PC-9 (cell line): ENCODE results near the gene SEMA3B. TPM values are rescaled to one million over a fixed set of nuclear protein-coding genes. Genes with fewer than 3 reads are reported as not detected.

Source experiments
- BruUV-seq: library from RNA; stranded (reverse); fragments of 400-500 nt; replicated peaks from 2 replicates; lab custom pipeline; 2021; lab: Mats Ljungman, UMichigan
- CTCF ChIA-PET: fragments of 300-600 bp; sonication (Branson Sonifier 250); formaldehyde crosslinking; loops from one replicate; lab custom pipeline; 2022; ENCODE audit warnings: antibody characterized with exemption; lab: Charles Lee
- POLR2A ChIA-PET: fragments of 300-600 bp; sonication (Branson Sonifier 250); formaldehyde crosslinking; loops from one replicate; lab custom pipeline; 2022; ENCODE audit warnings: antibody characterized with exemption; ENCODE audit not compliant: unreplicated experiment; lab: Charles Lee
- DNase-seq, 2 experiments: peaks; one replicate each; pipeline versions ENCODE4 v3.0.0 to v3.0.0-alpha.2; 2015 to 2022; ENCODE audit warnings: mixed read lengths in 1 of 2
- H2AFZ ChIP-seq: fragments of 200-600 bp; sonication (generic); 2 replicates; pipeline ENCODE4 v1.8.1; 2017; ENCODE audit warnings: antibody characterized with exemption
- H3F3A ChIP-seq: fragments of 200-600 bp; sonication (generic); 2 replicates; pipeline ENCODE4 v1.8.1; 2017; ENCODE audit warnings: antibody characterized with exemption, mild to moderate bottlenecking, low read depth; ENCODE audit not compliant: insufficient read depth
- H3K27ac ChIP-seq: fragments of 200-600 bp; sonication (generic); 2 replicates; pipeline ENCODE4 v1.6.1; 2016; ENCODE audit warnings: mixed run types
- H3K27me3 ChIP-seq: fragments of 200-600 bp; sonication (generic); 2 replicates; pipeline ENCODE4 v1.6.1; 2016; ENCODE audit warnings: low read depth, mixed run types; ENCODE audit not compliant: insufficient read depth
- H3K36me3 ChIP-seq: fragments of 200-600 bp; sonication (generic); 2 replicates; pipeline ENCODE4 v1.6.1; 2016; ENCODE audit warnings: low read depth, mixed run types
- H3K4me1 ChIP-seq: fragments of 200-600 bp; sonication (generic); replicated peaks from 2 replicates; pipeline ENCODE4 v1.6.1; 2016; ENCODE audit warnings: mixed run types; ENCODE audit not compliant: insufficient read depth
- H3K4me2 ChIP-seq: fragments of 200-600 bp; sonication (generic); 2 replicates; pipeline ENCODE4 v1.6.1; 2017; ENCODE audit warnings: mixed run types
- H3K4me3 ChIP-seq: fragments of 200-600 bp; sonication (generic); 2 replicates; pipeline ENCODE4 v1.6.1; 2016; ENCODE audit warnings: mixed run types
- H3K79me2 ChIP-seq: fragments of 200-600 bp; sonication (generic); 2 replicates; pipeline ENCODE4 v1.6.1; 2017; ENCODE audit warnings: low read depth, mixed run types
- H3K9me2 ChIP-seq: fragments of 200-600 bp; sonication (generic); 2 replicates; pipeline ENCODE4 v1.8.1; 2017; ENCODE audit warnings: mild to moderate bottlenecking; ENCODE audit not compliant: insufficient read depth
- H3K9me3 ChIP-seq: fragments of 200-600 bp; sonication (generic); 2 replicates; pipeline ENCODE4 v1.8.1; 2016; ENCODE audit warnings: low read depth; ENCODE audit not compliant: insufficient read depth
- H4K20me1 ChIP-seq: fragments of 200-600 bp; sonication (generic); 2 replicates; pipeline ENCODE4 v1.8.1; 2017; ENCODE audit not compliant: insufficient read depth
- EZH2 ChIP-seq: fragments of 200-600 bp; sonication (generic); IDR thresholded peaks from 2 replicates; pipeline ENCODE4 v1.8.0; 2017; ENCODE audit warnings: antibody characterized with exemption, low read depth
- intact Hi-C: fragments of 100-400 bp; cut with micrococcal nuclease; formaldehyde crosslinking; loops from one replicate; pipeline ENCODE4 v1.10.0; 2022; ENCODE audit not compliant: unreplicated experiment
- total RNA-seq: library from RNA; stranded (reverse); gene quantifications from 2 replicates; pipeline ENCODE4 v1.2.3, GENCODE V29; 2021
- TF ChIP-seq, protein P1 (sequence below): fragments of 200-600 bp; sonication (generic); conservative IDR thresholded peaks from 2 replicates; pipeline ENCODE4 v1.6.1; 2017; ENCODE audit warnings: mixed run types, antibody characterized with exemption, mild to moderate bottlenecking, moderate library complexity

The SEMA3B gene
- total RNA-seq, 1 experiment from 2014 or later, result 52.4 TPM

DNA sequence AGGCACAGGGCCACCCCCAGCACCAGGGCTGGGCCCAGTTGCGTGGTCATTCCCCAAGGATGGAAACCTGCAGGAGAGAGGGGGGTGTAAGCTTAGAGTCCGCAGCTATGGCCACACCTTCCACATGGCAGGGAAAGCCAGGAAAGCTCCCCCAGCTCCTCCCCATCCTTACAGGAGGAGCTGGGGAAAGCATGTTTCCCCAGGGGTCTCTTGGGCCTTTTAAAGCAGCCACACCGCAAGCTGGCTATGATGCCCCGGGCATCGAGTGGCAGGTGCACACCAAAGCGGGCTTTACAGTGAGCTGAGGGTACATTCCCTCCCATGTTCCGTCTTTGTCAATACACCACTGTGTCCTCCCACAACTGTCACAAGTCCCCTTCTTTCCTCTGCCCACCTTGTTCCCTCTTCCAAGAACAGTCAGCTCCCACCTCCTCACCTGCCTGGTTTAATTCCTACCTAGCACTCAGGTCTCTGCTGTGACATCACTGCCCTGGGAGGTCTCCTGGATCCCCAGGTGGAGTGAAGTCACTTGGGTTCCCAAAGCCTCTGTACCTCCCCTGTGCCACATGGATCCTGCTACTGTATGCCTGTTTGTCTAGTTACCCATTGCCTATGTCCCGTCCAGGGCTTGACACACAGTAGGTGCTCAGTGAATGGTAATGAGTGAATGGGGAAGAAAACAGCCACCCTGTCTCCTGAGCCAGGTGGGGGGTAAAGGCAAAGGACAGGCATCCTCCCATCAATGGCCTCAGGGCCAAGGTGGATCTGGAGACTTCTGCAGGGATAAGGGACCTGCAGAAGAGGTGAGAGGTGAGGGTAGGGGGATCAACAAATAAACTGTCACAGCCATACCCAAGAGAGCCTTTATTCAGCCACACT is 26.8 kb downstream of the SEMA3B start:
- intact Hi-C loops, result no loop called here
- Histone ChIP-seq H4K20me1 (no peaks in the 10 kb centered on the region), H3K4me1 (peaks cover 29% of the 10 kb centered on the region), H3K4me3 (no peak overlapping the region), H3K9me2 (no peaks in the 10 kb centered on the region), H3K36me3 (no peaks in the 10 kb centered on the region), H3K4me2 (no peak overlapping the region), H3F3A (peaks cover 9% of the 10 kb centered on the region; the same call in 1 of the 2 replicates), H2AFZ (no peak overlapping the region), H3K79me2 (peaks cover 22% of the 10 kb centered on the region), H3K27me3 (no peaks in the 10 kb centered on the region), H3K9me3 (no peaks in the 10 kb centered on the region), H3K27ac (no peak overlapping the region)
- ChIA-PET CTCF (no interaction called here), POLR2A (no interaction called here)
- TF ChIP-seq, protein P1, sequence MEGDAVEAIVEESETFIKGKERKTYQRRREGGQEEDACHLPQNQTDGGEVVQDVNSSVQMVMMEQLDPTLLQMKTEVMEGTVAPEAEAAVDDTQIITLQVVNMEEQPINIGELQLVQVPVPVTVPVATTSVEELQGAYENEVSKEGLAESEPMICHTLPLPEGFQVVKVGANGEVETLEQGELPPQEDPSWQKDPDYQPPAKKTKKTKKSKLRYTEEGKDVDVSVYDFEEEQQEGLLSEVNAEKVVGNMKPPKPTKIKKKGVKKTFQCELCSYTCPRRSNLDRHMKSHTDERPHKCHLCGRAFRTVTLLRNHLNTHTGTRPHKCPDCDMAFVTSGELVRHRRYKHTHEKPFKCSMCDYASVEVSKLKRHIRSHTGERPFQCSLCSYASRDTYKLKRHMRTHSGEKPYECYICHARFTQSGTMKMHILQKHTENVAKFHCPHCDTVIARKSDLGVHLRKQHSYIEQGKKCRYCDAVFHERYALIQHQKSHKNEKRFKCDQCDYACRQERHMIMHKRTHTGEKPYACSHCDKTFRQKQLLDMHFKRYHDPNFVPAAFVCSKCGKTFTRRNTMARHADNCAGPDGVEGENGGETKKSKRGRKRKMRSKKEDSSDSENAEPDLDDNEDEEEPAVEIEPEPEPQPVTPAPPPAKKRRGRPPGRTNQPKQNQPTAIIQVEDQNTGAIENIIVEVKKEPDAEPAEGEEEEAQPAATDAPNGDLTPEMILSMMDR, result no peak
- no peak for TF ChIP-seq EZH2
- DNase-seq, result no peak
- BruUV-seq, result no TSS peak

DNA sequence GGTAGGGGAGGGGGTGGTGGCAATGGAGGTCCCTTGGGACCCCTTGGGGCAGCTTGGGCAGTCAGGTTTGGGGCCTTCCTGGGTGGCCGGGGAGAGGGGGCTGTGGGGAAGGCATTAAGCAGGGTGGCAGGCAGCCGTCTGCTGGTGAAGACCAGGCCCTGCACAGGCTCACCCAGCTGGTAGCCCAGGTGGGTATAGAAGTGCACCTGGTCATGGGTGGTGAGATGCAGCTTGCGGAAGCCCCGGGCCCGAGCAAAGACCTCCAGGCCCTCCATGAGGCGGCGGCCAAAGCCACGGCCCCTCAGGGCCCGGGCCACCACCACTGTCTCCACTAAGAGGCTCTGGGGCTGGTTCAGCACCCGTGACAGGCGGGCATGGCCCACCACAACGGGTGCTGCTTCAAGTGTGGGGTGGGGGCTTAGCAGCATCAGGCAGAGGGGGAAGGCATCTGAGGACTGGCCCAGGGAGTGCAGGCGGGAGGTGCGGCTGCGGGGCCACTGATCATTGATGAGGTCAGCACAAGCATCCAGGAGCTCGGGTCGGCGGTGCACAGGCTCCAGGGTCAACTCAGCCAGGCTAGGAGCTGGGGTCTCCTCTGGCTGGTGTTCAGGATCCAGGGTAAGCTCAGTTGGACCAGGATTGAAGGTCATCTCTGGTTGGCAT is 27.9 kb downstream of the SEMA3B start:
- Histone ChIP-seq H3K27ac (no peak overlapping the region), H3K9me3 (no peaks in the 10 kb centered on the region), H3K27me3 (no peaks in the 10 kb centered on the region), H3F3A (peaks cover 9% of the 10 kb centered on the region; the same call in 1 of the 2 replicates), H3K4me3 (no peak overlapping the region), H2AFZ (no peak overlapping the region), H4K20me1 (no peaks in the 10 kb centered on the region), H3K4me2 (no peak overlapping the region), H3K4me1 (peaks cover 26% of the 10 kb centered on the region), H3K9me2 (no peaks in the 10 kb centered on the region), H3K79me2 (peaks cover 12% of the 10 kb centered on the region), H3K36me3 (no peaks in the 10 kb centered on the region)
- no TSS peak for BruUV-seq
- intact Hi-C loops, result no loop called here
- DNase-seq, result no peak
- ChIA-PET POLR2A (no interaction called here), CTCF (no interaction called here)
- TF ChIP-seq EZH2, result no peak
- TF ChIP-seq, protein P1, result no peak

DNA sequence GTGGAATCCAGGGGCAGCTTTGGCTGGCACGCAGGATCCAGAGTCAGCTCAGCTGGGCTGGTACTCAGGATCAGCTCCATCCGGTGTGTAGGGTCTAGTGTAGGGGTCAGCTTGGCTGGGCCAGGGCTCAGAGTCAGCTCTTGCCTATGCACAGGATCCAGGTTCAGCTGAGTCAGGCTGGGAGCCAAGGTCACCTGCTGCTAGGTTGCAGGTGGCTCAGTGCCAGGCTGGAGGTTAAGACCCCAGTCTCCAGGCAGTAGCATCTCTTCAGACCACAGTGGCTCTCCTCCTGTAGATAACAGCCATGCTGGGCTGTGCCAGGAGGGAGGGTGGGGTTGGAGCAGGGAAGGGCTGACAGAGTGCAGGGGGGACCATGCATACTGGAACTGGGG is 28.4 kb downstream of the SEMA3B start:
- ChIA-PET POLR2A (interaction anchor here (0.6 kb wide), 1 partner anchor 272 kb away, joined by 3 read pairs; the partner anchor contains the start of gene HEMK1), CTCF (no interaction called here)
- no peaks in the 10 kb centered on the region for H3K36me3 ChIP-seq
- 0 out of 2 replicates have a peak, but pooled peaks cover 10% of the 10 kb centered on the region for H3K79me2 ChIP-seq
- H4K20me1 ChIP-seq, result no peaks in the 10 kb centered on the region
- no peak overlapping the region for H3K27ac ChIP-seq
- H3K27me3 ChIP-seq, result no peaks in the 10 kb centered on the region
- BruUV-seq, result no TSS peak
- H3F3A ChIP-seq, result peaks cover 9% of the 10 kb centered on the region; the same call in 1 of the 2 replicates
- no peaks in the 10 kb centered on the region for H3K9me2 ChIP-seq
- H3K4me2 ChIP-seq, result no peak overlapping the region
- H3K4me1 ChIP-seq, result peaks cover 26% of the 10 kb centered on the region
- no peak overlapping the region for H3K4me3 ChIP-seq
- no peaks in the 10 kb centered on the region for H3K9me3 ChIP-seq
- DNase-seq, result no peak
- intact Hi-C loops, result no loop called here
- TF ChIP-seq, protein P1, result no peak
- no peak for TF ChIP-seq EZH2
- no peak overlapping the region for H2AFZ ChIP-seq
